Activated T-helper 2 cell treated with anti-CD3 and anti-CD28 coated beads, Interferon-gamma antibody, Interleukin-2, Interleukin-4, amounts not matched to agents 10 μg/mL and 5 μg/mL and 100 μg/mL, durations not matched to agents 14 hours and 24 hours and 36 hours (primary cell): ENCODE measurements around the gene GATC. TPM values are rescaled to one million over a fixed set of nuclear protein-coding genes. Genes with fewer than 3 reads are reported as not detected.

Experiments
- DNase-seq: peaks from one replicate; pipeline ENCODE4 v3.0.0; 2021; ENCODE audit warnings: low spot score
- H3K27ac Mint-ChIP-seq: one replicate; pipeline ENCODE4 v1.8.0; 2021; ENCODE audit warnings: mixed read lengths
- H3K27me3 Mint-ChIP-seq: one replicate; pipeline ENCODE4 v1.8.0; 2021; ENCODE audit warnings: low read depth, mixed read lengths
- H3K36me3 Mint-ChIP-seq: one replicate; pipeline ENCODE4 v1.8.0; 2021; ENCODE audit warnings: low read depth, mixed read lengths
- H3K4me1 Mint-ChIP-seq: one replicate; pipeline ENCODE4 v1.8.0; 2021; ENCODE audit warnings: low read depth, mixed read lengths
- H3K4me3 Mint-ChIP-seq: one replicate; pipeline ENCODE4 v1.8.0; 2021; ENCODE audit warnings: low read depth, mild to moderate bottlenecking, moderate library complexity, mixed read lengths
- H3K9me3 Mint-ChIP-seq: one replicate; pipeline ENCODE4 v1.8.0; 2021; ENCODE audit warnings: mixed read lengths
- intact Hi-C: fragments of 100-400 bp; cut with micrococcal nuclease; formaldehyde crosslinking; loops from one replicate; pipeline ENCODE4 v1.15.1; 2023
- total RNA-seq: library from RNA; stranded (reverse); gene quantifications from 2 replicates; pipeline ENCODE4 v1.2.3, GENCODE V29; 2022

The GATC gene
- total RNA-seq, 1 donor from 2014 or later: 30.4 TPM

- no peak for DNase-seq
- no peak overlapping the region for H3K27ac Mint-ChIP-seq
- H3K9me3 Mint-ChIP-seq: no peaks in the 10 kb centered on the region
- H3K36me3 Mint-ChIP-seq: peaks cover 54% of the 10 kb centered on the region
- no peak overlapping the region for H3K4me3 Mint-ChIP-seq
- peaks cover 31% of the 10 kb centered on the region for H3K4me1 Mint-ChIP-seq
- H3K27me3 Mint-ChIP-seq: no peaks in the 10 kb centered on the region
- intact Hi-C loops: loop anchor here (5.0 kb wide), 1 partner anchor 52 kb away; the partner anchor contains the start of genes GATC and TRIAP1
Measured at GRCh38 chr12:120498870-120499515, 52.7 kb downstream of the GATC start.

DNA sequence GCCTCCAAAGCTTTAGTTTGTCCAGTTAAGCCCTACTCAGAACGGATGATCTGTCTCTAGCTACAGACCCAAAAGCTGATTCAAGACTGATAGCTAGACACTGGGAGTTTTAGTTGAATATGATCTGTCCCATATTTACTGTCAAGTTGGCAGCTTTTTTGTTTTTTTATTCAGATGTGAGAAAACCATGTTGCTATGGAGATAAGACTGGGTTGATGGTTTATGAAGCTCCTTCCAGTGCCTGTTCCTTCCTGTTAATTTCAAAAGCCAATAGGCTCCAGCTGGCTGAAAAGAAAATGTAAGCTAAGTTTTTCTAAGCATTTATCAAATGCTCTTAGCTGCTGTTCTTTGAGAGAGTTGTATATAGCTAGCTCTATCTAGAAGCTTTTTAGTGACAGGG is 54.3 kb downstream of the GATC start:
- Mint-ChIP-seq H3K27ac (no peak overlapping the region), H3K4me3 (no peak overlapping the region), H3K9me3 (no peaks in the 10 kb centered on the region), H3K36me3 (peaks cover 56% of the 10 kb centered on the region), H3K4me1 (peaks cover 24% of the 10 kb centered on the region), H3K27me3 (no peaks in the 10 kb centered on the region)
- DNase-seq: no peak
- intact Hi-C loops: no loop called here

DNA sequence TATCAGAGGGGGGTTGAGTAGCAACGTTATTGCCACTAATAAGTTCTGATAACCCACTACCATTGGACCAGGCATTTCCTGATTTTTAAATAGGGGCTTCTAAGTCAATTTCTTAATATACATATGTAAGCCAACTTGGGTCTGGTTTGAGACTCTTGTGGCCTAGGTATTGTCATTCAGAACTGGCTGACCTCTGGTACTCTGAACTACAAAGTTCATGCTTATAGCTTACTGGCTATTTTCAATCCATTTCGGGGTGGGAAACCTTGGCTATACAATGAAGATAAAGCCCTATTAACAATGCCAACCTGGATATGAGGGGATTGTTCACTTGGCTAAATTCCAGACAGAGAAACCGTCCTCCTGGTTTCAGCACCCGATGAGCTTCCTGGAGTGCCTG is 58.3 kb downstream of the GATC start:
- Mint-ChIP-seq H3K4me3 (no peak overlapping the region), H3K27ac (no peak overlapping the region), H3K4me1 (peaks cover 3% of the 10 kb centered on the region), H3K27me3 (no peaks in the 10 kb centered on the region), H3K36me3 (peaks cover 38% of the 10 kb centered on the region), H3K9me3 (no peaks in the 10 kb centered on the region)
- no peak for DNase-seq
- intact Hi-C loops: no loop called here

DNA sequence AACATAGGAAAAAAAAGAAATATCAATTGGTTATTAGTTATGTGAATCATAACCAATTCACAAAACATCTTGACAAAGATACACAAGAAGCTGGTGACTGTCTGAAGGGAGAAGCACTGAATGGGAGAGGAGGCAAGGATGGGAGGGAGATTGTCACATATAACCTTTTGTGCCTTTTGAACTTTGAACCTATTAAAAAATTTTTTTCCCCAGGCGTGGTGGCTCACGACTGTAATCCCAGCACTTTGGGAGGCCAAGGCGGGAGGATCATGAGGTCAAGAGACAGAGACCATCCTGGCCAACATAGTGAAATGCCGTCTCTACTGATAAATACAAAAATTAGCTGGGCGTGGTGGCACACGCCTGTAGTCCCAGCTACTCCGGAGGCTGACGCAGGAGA is 62.3 kb downstream of the GATC start:
- Mint-ChIP-seq H3K27me3 (no peaks in the 10 kb centered on the region), H3K9me3 (no peaks in the 10 kb centered on the region), H3K4me3 (no peak overlapping the region), H3K36me3 (peaks cover 25% of the 10 kb centered on the region), H3K27ac (no peak overlapping the region), H3K4me1 (no peaks in the 10 kb centered on the region)
- intact Hi-C loops: no loop called here
- no peak for DNase-seq

Other genes starting within 250 kb of the GATC start
- 2,950 and 3,019 TPM in 2 replicates for gene RPLP0, start 245.3 kb upstream of the GATC start, total RNA-seq
- gene PXN, start 180.7 kb upstream of the GATC start, total RNA-seq: 44.4 and 45.4 TPM in 2 replicates
- gene RNU4-2, start 154.5 kb upstream of the GATC start, total RNA-seq: 5,714 and 6,075 TPM in 2 replicates
- 2,603 and 2,662 TPM in 2 replicates for gene RNU4-1, start 153.2 kb upstream of the GATC start, total RNA-seq
- 2.0 and 2.2 TPM in 2 replicates for gene SIRT4, start 144.1 kb upstream of the GATC start, total RNA-seq
- not detected in 2 replicates for gene PLA2G1B, start 118.7 kb upstream of the GATC start, total RNA-seq
- 1.4 and 3.5 TPM in 2 replicates for gene MSI1, start 77.3 kb upstream of the GATC start, total RNA-seq
- 328 and 333 TPM in 2 replicates for gene COX6A1, start 8.3 kb upstream of the GATC start, total RNA-seq
- gene TRIAP1, start 60 bp upstream of the GATC start, total RNA-seq: 36.8 TPM in 2 replicates
- gene SRSF9, start 23.3 kb downstream of the GATC start, total RNA-seq: 248 and 251 TPM in 2 replicates
- gene DYNLL1, start 49.7 kb downstream of the GATC start, total RNA-seq: 323 and 329 TPM in 2 replicates
- 29.3 and 29.9 TPM in 2 replicates for gene COQ5, start 82.7 kb downstream of the GATC start, total RNA-seq
- 177 and 200 TPM in 2 replicates for gene RNF10, start 87.9 kb downstream of the GATC start, total RNA-seq
- gene POP5, start 135.0 kb downstream of the GATC start, total RNA-seq: 64.3 and 65.7 TPM in 2 replicates
- 0.27 and 0.41 TPM in 2 replicates for gene CABP1, start 194.2 kb downstream of the GATC start, total RNA-seq
- 136 and 142 TPM in 2 replicates for gene MLEC, start 240.7 kb downstream of the GATC start, total RNA-seq